Measurements from ENCODE around the gene CSGALNACT2. TPM values are rescaled to one million over a fixed set of nuclear protein-coding genes. Genes with fewer than 3 reads are reported as not detected.
A peak's percentile ranks its signal among the peaks of the same experiment; 100 is the strongest.

Gene CSGALNACT2
- total RNA-seq (10 to 100 TPM in 7 of 9 donors, 1 to 10 TPM in 2; 7.4 to 19.4 (median 13.3) TPM), polyA plus RNA-seq (10 to 100 TPM in 1 of 3 donors, 1 to 10 TPM in 2; 5.8 to 15.3 (median 6.5) TPM)
- long read RNA-seq, donor 1, result 0 reads
- long read RNA-seq, donor 2, result 0 reads
- long read RNA-seq, donor 3, partial matches to known transcripts, result 0 of 1 reads
- long read RNA-seq, donor 3, other reads (novel, unspliced or antisense), result 0 of 1 reads
- long read RNA-seq, donor 4, result 0 reads
- long read RNA-seq, donor 5, transcript CSGALNACT2-201 (8 exons, 3,730 nt), result major isoform, 20 of 29 reads
- long read RNA-seq, donor 5, partial matches to known transcripts, result 0 of 29 reads
- long read RNA-seq, donor 5, other reads (novel, unspliced or antisense), result 9 of 29 reads
- long read RNA-seq, donor 6, partial matches to known transcripts, result 1 of 2 reads
- long read RNA-seq, donor 6, other reads (novel, unspliced or antisense), result 1 of 2 reads
- long read RNA-seq, donor 7, partial matches to known transcripts, result 0 of 1 reads
- long read RNA-seq, donor 7, other reads (novel, unspliced or antisense), result 0 of 1 reads
- long read RNA-seq, donor 8, partial matches to known transcripts, result 0 of 2 reads
- long read RNA-seq, donor 8, other reads (novel, unspliced or antisense), result 0 of 2 reads
- long read RNA-seq, donor 9, partial matches to known transcripts, result 0 of 2 reads
- long read RNA-seq, donor 9, other reads (novel, unspliced or antisense), result 0 of 2 reads
- long read RNA-seq, donor 10, partial matches to known transcripts, result 0 of 2 reads
- long read RNA-seq, donor 10, other reads (novel, unspliced or antisense), result 0 of 2 reads

DNA sequence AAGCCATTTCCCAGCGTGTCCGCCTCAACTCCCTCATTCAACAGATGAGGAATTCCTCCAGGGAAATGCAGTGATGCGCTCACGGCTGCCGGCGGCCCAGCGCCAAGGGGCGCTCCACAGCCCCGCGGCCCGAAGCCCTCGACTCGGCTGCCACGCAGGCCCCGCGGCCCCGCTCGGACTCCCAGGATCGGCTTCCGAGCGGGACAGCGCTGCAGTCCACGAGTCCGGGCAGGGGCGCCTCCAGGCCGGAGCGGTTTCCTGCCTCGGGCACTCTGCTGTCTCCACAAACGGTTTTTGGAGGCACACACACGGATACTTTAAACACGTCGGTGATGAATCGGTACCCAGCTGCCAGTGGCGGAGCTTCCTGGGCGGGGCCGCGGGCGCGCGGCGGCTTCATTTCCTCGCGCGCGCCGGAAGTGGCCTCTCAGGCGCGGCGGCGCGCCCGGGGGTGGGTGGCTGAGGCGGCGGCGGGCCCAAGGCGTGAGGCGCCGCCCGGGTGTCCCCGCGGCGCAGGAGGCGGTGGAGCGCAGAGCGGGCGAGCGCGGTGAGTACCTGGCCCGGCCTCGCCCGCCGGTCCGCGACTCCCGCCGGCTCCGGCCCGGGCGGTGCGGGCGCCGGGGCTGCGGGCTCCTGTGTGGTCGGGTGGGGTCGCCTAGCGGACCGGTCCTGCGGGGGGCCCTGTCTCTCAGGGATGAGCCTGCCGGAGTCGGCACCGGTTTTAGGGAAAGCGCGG is at the start of gene CSGALNACT2:
TSS of gene CSGALNACT2 (plus strand) at position 425 of the 736 bp plus-strand sequence. CDS start 16,705 bp downstream, outside the sequence.
- H3K4me3 ChIP-seq, result peak within 1 kb of the TSS; percentile 64 to 85 (median 78)
- peaks cover 6 to 24% of the 10 kb centered on the region in 2 donors for H3K4me1 ChIP-seq (replicated peaks in 1 of 2)
- intact Hi-C loops (cut with DNase I), result loop anchor here in 1 of 2 donors (10.0 kb wide), 1 partner anchor 87 kb away; no protein-coding TSS in a partner anchor
- TF ChIP-seq, protein P1, sequence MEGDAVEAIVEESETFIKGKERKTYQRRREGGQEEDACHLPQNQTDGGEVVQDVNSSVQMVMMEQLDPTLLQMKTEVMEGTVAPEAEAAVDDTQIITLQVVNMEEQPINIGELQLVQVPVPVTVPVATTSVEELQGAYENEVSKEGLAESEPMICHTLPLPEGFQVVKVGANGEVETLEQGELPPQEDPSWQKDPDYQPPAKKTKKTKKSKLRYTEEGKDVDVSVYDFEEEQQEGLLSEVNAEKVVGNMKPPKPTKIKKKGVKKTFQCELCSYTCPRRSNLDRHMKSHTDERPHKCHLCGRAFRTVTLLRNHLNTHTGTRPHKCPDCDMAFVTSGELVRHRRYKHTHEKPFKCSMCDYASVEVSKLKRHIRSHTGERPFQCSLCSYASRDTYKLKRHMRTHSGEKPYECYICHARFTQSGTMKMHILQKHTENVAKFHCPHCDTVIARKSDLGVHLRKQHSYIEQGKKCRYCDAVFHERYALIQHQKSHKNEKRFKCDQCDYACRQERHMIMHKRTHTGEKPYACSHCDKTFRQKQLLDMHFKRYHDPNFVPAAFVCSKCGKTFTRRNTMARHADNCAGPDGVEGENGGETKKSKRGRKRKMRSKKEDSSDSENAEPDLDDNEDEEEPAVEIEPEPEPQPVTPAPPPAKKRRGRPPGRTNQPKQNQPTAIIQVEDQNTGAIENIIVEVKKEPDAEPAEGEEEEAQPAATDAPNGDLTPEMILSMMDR (IDR thresholded peaks at IDR 0.05), result peak in 1 of 6 experiments; percentile 3
- TF ChIP-seq POLR2A (IDR thresholded peaks at IDR 0.05), result peak; percentile 82 to 88
- no peaks in the 10 kb centered on the region for H3K36me3 ChIP-seq (replicated peaks in 1 of 2)
- WGBS, 4 donors, result 0% methylated on average over 5 to 93 of the region's 93 CpGs
- H3K27ac ChIP-seq, result peak within 1 kb of the TSS; percentile 48 to 99 (median 95)
- H3K9me3 ChIP-seq (replicated peaks in 1 of 3), result no peaks in the 10 kb centered on the region
- H3K27me3 ChIP-seq, result no peaks in the 10 kb centered on the region
- DNase-seq, result peak; percentile 84 to 92 (median 86)

GRCh38 chr10:43089519-43089918 is 48.7 kb upstream of the CSGALNACT2 start:
- WGBS, 4 donors, result 86 to 100% (median 88%) methylated on average over 4 to 10 of the region's 10 CpGs
- Histone ChIP-seq H3K27ac (no peak overlapping the region), H3K27me3 (no peaks in the 10 kb centered on the region), H3K9me3 (replicated peaks in 1 of 3) (no peaks in the 10 kb centered on the region), H3K4me3 (no peak overlapping the region), H3K4me1 (replicated peaks in 1 of 2) (no peaks in the 10 kb centered on the region), H3K36me3 (replicated peaks in 1 of 2) (no peaks in the 10 kb centered on the region)
- TF ChIP-seq, protein P1 (IDR thresholded peaks at IDR 0.05), result no peak
- no peak for TF ChIP-seq POLR2A (IDR thresholded peaks at IDR 0.05)
- intact Hi-C loops (cut with DNase I), result no loop called here
- no peak for DNase-seq

GRCh38 chr10:43090188-43090587 is 48.1 kb upstream of the CSGALNACT2 start:
- 72 to 89% (median 79%) methylated on average over 8 of the region's 8 CpGs for WGBS, 4 donors
- Histone ChIP-seq H3K27ac (no peak overlapping the region), H3K36me3 (replicated peaks in 1 of 2) (no peaks in the 10 kb centered on the region), H3K27me3 (no peaks in the 10 kb centered on the region), H3K4me3 (no peak overlapping the region), H3K9me3 (replicated peaks in 1 of 3) (no peaks in the 10 kb centered on the region), H3K4me1 (replicated peaks in 1 of 2) (no peaks in the 10 kb centered on the region)
- DNase-seq, result no peak
- intact Hi-C loops (cut with DNase I), result no loop called here
- TF ChIP-seq, protein P1 (IDR thresholded peaks at IDR 0.05), result no peak
- TF ChIP-seq POLR2A (IDR thresholded peaks at IDR 0.05), result no peak

All from adrenal gland (tissue), 19 donors.